Measurements from ENCODE around the gene FNDC3A. TPM values are rescaled to one million over a fixed set of nuclear protein-coding genes. Genes with fewer than 3 reads are reported as not detected.

The FNDC3A gene
- total RNA-seq, 1 donor from 2014 or later: 22.7 TPM

GRCh38 chr13:49183672-49184325, 208.1 kb downstream of the FNDC3A start:
- no peaks in the 10 kb centered on the region for H3K9me3 ChIP-seq
- no peak overlapping the region for H3K4me3 ChIP-seq
- H3K36me3 ChIP-seq: peaks cover 18 to 58% of the 10 kb centered on the region in 2 donors
- intact Hi-C loops (cut with DNase I): no loop called here
- H3K27ac ChIP-seq: no peak overlapping the region
- no peaks in the 10 kb centered on the region for H3K4me1 ChIP-seq
- no peak for TF ChIP-seq CTCF (IDR thresholded peaks at IDR 0.05)
- DNase-seq (ENCODE audit: low spot score in 2 of 2): no peak
- no peaks in the 10 kb centered on the region for H3K27me3 ChIP-seq

- Histone ChIP-seq H3K27me3 (no peaks in the 10 kb centered on the region), H3K27ac (no peak overlapping the region), H3K36me3 (peaks cover 26 to 58% of the 10 kb centered on the region in 2 donors), H3K4me3 (no peak overlapping the region), H3K9me3 (no peaks in the 10 kb centered on the region), H3K4me1 (no peaks in the 10 kb centered on the region)
- TF ChIP-seq CTCF (IDR thresholded peaks at IDR 0.05): no peak
- intact Hi-C loops (cut with DNase I): no loop called here
- no peak for DNase-seq (ENCODE audit: low spot score in 2 of 2)
These were observed 208.9 kb downstream of the FNDC3A start for GRCh38 chr13:49184621-49185020.

- TF ChIP-seq CTCF (IDR thresholded peaks at IDR 0.05): no peak
- Histone ChIP-seq H3K27me3 (no peaks in the 10 kb centered on the region), H3K4me1 (no peaks in the 10 kb centered on the region), H3K9me3 (no peaks in the 10 kb centered on the region), H3K27ac (no peak overlapping the region), H3K36me3 (peaks cover 29 to 63% of the 10 kb centered on the region in 2 donors), H3K4me3 (no peak overlapping the region)
- DNase-seq (ENCODE audit: low spot score in 2 of 2): no peak
- intact Hi-C loops (cut with DNase I): no loop called here
These were observed 209.6 kb downstream of the FNDC3A start for GRCh38 chr13:49185264-49185663.

DNA sequence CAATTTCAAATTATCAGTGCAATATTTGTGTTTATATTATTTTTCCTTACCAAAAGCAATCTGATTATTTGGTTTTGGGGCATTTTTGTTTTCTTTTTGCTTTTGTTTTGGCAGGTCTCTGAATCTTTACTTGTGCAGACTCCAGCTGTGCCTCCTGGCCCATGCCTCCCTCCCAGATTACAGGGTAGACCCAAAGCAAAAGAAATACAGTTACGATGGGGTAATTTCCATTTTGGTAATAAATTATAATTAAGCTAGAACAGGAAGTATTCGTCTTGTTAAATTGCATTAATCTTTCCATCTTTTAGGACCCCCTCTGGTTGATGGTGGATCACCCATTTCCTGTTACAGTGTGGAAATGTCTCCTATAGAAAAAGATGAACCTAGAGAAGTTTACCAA, 215.2 kb downstream of the FNDC3A start:
- Histone ChIP-seq H3K4me3 (no peak overlapping the region), H3K36me3 (peaks cover 51 to 79% of the 10 kb centered on the region in 2 donors), H3K27me3 (no peaks in the 10 kb centered on the region), H3K27ac (no peak overlapping the region), H3K4me1 (no peaks in the 10 kb centered on the region), H3K9me3 (no peaks in the 10 kb centered on the region)
- no peak for DNase-seq (ENCODE audit: low spot score in 2 of 2)
- intact Hi-C loops (cut with DNase I): no loop called here
- TF ChIP-seq CTCF (IDR thresholded peaks at IDR 0.05): no peak

DNA sequence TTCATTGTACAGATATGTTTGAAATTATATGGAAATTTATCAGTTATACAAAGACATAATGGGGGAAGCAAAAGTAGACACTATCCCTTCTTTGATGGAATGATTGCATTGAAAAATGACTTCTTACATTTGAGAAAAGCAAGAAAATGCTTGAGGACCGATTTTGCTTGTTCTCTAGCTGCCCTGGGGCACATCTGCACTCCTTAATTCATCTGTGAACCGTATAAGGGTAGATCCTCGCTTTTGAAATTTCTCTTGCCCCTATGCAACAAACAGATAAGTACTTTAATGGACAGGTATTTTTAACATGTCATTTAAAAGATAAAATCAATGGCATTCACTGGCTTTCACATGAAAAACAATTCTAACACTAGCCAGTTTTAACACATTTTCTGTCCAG, 230.9 kb downstream of the FNDC3A start:
- H3K4me1 ChIP-seq: no peaks in the 10 kb centered on the region
- H3K27me3 ChIP-seq: no peaks in the 10 kb centered on the region
- intact Hi-C loops (cut with DNase I): no loop called here
- DNase-seq (ENCODE audit: low spot score in 2 of 2): no peak
- no peaks in the 10 kb centered on the region for H3K9me3 ChIP-seq
- no peak for TF ChIP-seq CTCF (IDR thresholded peaks at IDR 0.05)
- H3K27ac ChIP-seq: no peak overlapping the region
- H3K4me3 ChIP-seq: no peak overlapping the region
- H3K36me3 ChIP-seq: peaks cover 26 to 53% of the 10 kb centered on the region in 2 donors

GRCh38 chr13:49208619-49209018, 232.9 kb downstream of the FNDC3A start:
- Histone ChIP-seq H3K9me3 (no peaks in the 10 kb centered on the region), H3K4me3 (no peak overlapping the region), H3K27me3 (no peaks in the 10 kb centered on the region), H3K36me3 (peaks cover 24 to 35% of the 10 kb centered on the region in 2 donors), H3K27ac (no peak overlapping the region), H3K4me1 (no peaks in the 10 kb centered on the region)
- no peak for DNase-seq (ENCODE audit: low spot score in 2 of 2)
- TF ChIP-seq CTCF (IDR thresholded peaks at IDR 0.05): no peak
- intact Hi-C loops (cut with DNase I): no loop called here
